Measurements from ENCODE around the gene DPM3.

- TF ChIP-seq, protein P1, sequence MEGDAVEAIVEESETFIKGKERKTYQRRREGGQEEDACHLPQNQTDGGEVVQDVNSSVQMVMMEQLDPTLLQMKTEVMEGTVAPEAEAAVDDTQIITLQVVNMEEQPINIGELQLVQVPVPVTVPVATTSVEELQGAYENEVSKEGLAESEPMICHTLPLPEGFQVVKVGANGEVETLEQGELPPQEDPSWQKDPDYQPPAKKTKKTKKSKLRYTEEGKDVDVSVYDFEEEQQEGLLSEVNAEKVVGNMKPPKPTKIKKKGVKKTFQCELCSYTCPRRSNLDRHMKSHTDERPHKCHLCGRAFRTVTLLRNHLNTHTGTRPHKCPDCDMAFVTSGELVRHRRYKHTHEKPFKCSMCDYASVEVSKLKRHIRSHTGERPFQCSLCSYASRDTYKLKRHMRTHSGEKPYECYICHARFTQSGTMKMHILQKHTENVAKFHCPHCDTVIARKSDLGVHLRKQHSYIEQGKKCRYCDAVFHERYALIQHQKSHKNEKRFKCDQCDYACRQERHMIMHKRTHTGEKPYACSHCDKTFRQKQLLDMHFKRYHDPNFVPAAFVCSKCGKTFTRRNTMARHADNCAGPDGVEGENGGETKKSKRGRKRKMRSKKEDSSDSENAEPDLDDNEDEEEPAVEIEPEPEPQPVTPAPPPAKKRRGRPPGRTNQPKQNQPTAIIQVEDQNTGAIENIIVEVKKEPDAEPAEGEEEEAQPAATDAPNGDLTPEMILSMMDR (IDR thresholded peaks at IDR 0.05) = no peak
- no peak for TF ChIP-seq POLR2A (IDR thresholded peaks at IDR 0.05)
These were observed 1.4 kb upstream of the DPM3 start for GRCh38 chr1:155141749-155142148.
